Loucy (cell line): Measurements from ENCODE around the gene SIPA1.
A peak's percentile ranks its signal among the peaks of the same experiment; 100 is the strongest.

Source experiments
- H2AFZ ChIP-seq: fragments of 200-600 bp; sonication (generic); 2 replicates; pipeline ENCODE4 v1.6.0; 2016; ENCODE audit warnings: antibody characterized with exemption, mild to moderate bottlenecking, low read length, moderate library complexity
- H3F3A ChIP-seq: fragments of 200-600 bp; 2 replicates; pipeline ENCODE4 v1.6.0; 2016; ENCODE audit warnings: antibody characterized with exemption, low read depth, mild to moderate bottlenecking
- H3K27me3 ChIP-seq: fragments of 200-600 bp; sonication (generic); 2 replicates; pipeline ENCODE4 v1.6.1; 2014; ENCODE audit warnings: low read length, mild to moderate bottlenecking; ENCODE audit not compliant: insufficient read depth, poor library complexity, severe bottlenecking
- H3K36me3 ChIP-seq: fragments of 200-600 bp; sonication (generic); 2 replicates; pipeline ENCODE4 v1.6.1; 2016; ENCODE audit warnings: low read length; ENCODE audit not compliant: insufficient read depth
- H3K4me1 ChIP-seq: fragments of 200-600 bp; sonication (generic); 2 replicates; pipeline ENCODE4 v1.5.1; 2014; ENCODE audit warnings: low read length, mild to moderate bottlenecking; ENCODE audit not compliant: insufficient read depth, poor library complexity, severe bottlenecking
- H3K4me2 ChIP-seq: fragments of 200-600 bp; sonication (generic); 2 replicates; pipeline ENCODE4 v1.6.0; 2014; ENCODE audit warnings: antibody characterized with exemption, low read length, low read depth, mild to moderate bottlenecking; ENCODE audit not compliant: poor library complexity, severe bottlenecking
- H3K4me3 ChIP-seq: fragments of 200-600 bp; sonication (generic); 2 replicates; pipeline ENCODE4 v1.5.1; 2014; ENCODE audit warnings: low read length, mild to moderate bottlenecking, mixed read lengths; ENCODE audit not compliant: poor library complexity, severe bottlenecking
- H3K79me2 ChIP-seq: fragments of 200-600 bp; sonication (generic); 2 replicates; pipeline ENCODE4 v1.6.1; 2014; ENCODE audit warnings: low read length; ENCODE audit not compliant: insufficient read depth
- H3K9ac ChIP-seq: fragments of 200-600 bp; sonication (generic); 2 replicates; pipeline ENCODE4 v1.6.0; 2014; ENCODE audit warnings: mild to moderate bottlenecking, low read depth, low read length, moderate library complexity; ENCODE audit not compliant: poor library complexity, severe bottlenecking
- H3K9me2 ChIP-seq: fragments of 200-600 bp; sonication (generic); replicated peaks from 2 replicates; pipeline ENCODE4 v1.6.1; 2016; ENCODE audit warnings: low read depth, low read length, mixed read lengths
- H3K9me3 ChIP-seq: fragments of 200-600 bp; sonication (generic); 2 replicates; pipeline ENCODE4 v1.6.1; 2014; ENCODE audit warnings: mild to moderate bottlenecking, antibody characterized with exemption, low read length, low read depth; ENCODE audit not compliant: insufficient read depth
- H4K20me1 ChIP-seq: fragments of 200-600 bp; sonication (generic); 2 replicates; pipeline ENCODE4 v1.6.0; 2014; ENCODE audit warnings: antibody characterized with exemption, low read length, mild to moderate bottlenecking; ENCODE audit not compliant: insufficient read depth, poor library complexity, severe bottlenecking
- CTCF ChIP-seq: fragments of 200-600 bp; sonication (generic); conservative IDR thresholded peaks from 2 replicates; pipeline ENCODE4 v1.5.1; 2014; ENCODE audit warnings: mild to moderate bottlenecking, antibody characterized with exemption, low read length
- EZH2phosphoT487 ChIP-seq: fragments of 200-600 bp; IDR thresholded peaks from 2 replicates; pipeline ENCODE4 v1.6.1; 2018; ENCODE audit warnings: antibody characterized with exemption, mild to moderate bottlenecking, moderate library complexity, borderline replicate concordance

Gene SIPA1

GRCh38 chr11:65649656-65650546 is 12.0 kb downstream of the SIPA1 start:
- Histone ChIP-seq H3K4me1 (peaks cover 25% of the 10 kb centered on the region), H4K20me1 (no peaks in the 10 kb centered on the region), H3K4me2 (no peak overlapping the region), H3K79me2 (peaks cover 13% of the 10 kb centered on the region; the same call in 1 of the 2 replicates), H3F3A (peaks cover 8% of the 10 kb centered on the region), H3K9ac (no peak overlapping the region), H3K9me3 (no peaks in the 10 kb centered on the region), H3K9me2 (no peaks in the 10 kb centered on the region), H3K27me3 (no peaks in the 10 kb centered on the region), H2AFZ (no peak overlapping the region), H3K4me3 (no peak overlapping the region), H3K36me3 (peaks cover 9% of the 10 kb centered on the region; the same call in 1 of the 2 replicates)
- no peak for TF ChIP-seq EZH2phosphoT487
- TF ChIP-seq CTCF, result no peak

GRCh38 chr11:65650547-65651338 is 12.8 kb downstream of the SIPA1 start:
- Histone ChIP-seq H3K9ac (no peak overlapping the region), H3F3A (peaks cover 8% of the 10 kb centered on the region), H3K36me3 (peaks cover 17% of the 10 kb centered on the region; the same call in 1 of the 2 replicates), H3K9me2 (no peaks in the 10 kb centered on the region), H3K79me2 (peaks cover 15% of the 10 kb centered on the region; the same call in 1 of the 2 replicates), H3K9me3 (no peaks in the 10 kb centered on the region), H4K20me1 (no peaks in the 10 kb centered on the region), H3K4me1 (peaks cover 25% of the 10 kb centered on the region), H3K27me3 (no peaks in the 10 kb centered on the region), H3K4me2 (no peak overlapping the region), H2AFZ (no peak overlapping the region), H3K4me3 (no peak overlapping the region)
- TF ChIP-seq CTCF (no peak), EZH2phosphoT487 (no peak)

GRCh38 chr11:65651339-65651588 is 13.4 kb downstream of the SIPA1 start:
- Histone ChIP-seq H3K27me3 (no peaks in the 10 kb centered on the region), H3K9ac (peak overlapping the region; percentile 93), H4K20me1 (no peaks in the 10 kb centered on the region), H3F3A (peaks cover 8% of the 10 kb centered on the region), H3K4me2 (no peak overlapping the region), H3K79me2 (peaks cover 15% of the 10 kb centered on the region; the same call in 1 of the 2 replicates), H3K9me2 (no peaks in the 10 kb centered on the region), H3K36me3 (peaks cover 22% of the 10 kb centered on the region; the same call in 1 of the 2 replicates), H2AFZ (no peak overlapping the region), H3K9me3 (no peaks in the 10 kb centered on the region), H3K4me1 (peaks cover 25% of the 10 kb centered on the region), H3K4me3 (no peak overlapping the region)
- TF ChIP-seq CTCF, result no peak
- no peak for TF ChIP-seq EZH2phosphoT487
